CD4-positive, alpha-beta T cell treated with Interleukin-2 at 100 ng/mL for 4 hours (primary cell): ENCODE measurements around the gene PTK6.

Experiments used
- DNase-seq: peaks from one replicate; pipeline ENCODE4 v3.0.0-alpha.2; 2020; ENCODE audit warnings: low spot score

PTK6 gene

DNA sequence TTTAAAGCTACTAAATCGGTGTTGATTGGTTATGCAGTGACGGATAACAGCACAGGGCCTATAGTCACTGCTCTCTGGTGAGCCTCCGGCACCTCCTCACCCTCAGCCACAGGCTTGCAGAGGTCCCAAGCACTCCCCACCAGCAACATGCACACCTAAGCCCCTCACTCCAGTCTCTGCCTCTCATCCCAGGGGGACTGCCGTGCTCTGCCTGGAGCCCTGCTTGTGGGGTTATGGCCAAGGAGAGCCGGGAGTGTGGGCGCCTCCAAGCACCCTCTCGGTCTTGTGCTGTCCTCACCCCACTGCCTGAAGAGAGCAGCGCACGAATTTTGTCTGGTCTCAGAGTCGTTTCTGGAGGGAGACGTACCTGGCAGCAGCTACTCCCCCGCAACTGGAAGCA, 31.5 kb downstream of the PTK6 start:
- no peak for DNase-seq

DNA sequence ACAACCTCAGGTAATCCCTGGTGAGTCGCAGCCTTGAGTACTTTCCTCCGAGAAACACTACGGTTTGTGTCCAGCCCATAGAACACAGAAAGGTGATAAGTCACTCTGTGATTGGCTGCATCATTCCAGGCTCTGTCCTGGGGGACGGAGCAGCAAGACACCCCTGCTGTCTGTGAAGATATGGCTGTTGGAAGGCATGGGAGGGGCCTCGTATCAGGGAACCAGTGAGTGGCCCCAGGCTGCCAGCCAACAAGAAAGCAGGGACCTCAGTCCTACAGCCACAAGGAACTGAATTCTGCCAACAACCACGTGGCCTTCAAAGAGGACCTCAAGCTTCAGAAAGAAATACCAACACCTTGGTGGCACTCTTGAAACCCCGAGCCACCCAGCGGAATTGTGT, 31.9 kb downstream of the PTK6 start:
- DNase-seq: no peak

DNA sequence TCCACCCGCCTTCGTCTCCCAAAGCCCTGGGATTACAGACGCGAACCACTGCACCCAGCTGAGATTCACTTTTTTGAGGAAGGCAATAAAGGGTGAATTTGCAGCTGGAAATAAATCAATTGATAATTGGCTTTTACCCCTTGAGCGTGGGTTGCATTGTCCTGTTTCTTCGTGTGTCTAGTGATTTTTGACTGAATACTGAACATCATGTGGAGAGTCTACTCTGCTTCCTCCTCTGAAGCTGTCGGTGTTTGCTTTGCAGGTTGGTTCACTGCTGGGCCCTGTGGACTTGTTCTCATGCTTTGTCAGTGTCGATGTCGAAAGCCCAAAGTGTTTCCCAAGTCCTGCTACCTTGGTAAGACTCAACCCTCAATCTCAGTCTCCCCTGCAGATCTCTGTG, 32.5 kb downstream of the PTK6 start:
- no peak for DNase-seq

DNA sequence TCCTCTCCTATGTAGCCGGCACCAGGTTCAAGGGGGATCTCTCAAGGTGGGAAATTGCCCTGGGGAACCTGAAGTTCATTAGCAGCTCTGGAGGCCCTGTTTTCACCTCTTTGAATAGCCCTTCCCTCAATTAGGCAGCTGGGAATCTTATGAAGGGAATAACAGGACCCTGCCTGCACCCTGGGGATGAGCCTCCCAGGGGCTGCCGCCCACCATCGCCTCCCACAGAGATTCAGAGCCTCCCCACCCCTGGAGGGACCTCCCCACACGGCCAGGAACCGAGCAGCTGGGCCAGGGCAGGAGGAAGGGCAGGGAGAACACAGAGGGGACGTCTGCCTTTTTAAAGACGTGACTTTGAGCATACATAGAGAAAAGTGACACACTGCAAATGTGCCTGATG, 33.7 kb downstream of the PTK6 start:
- DNase-seq: no peak

DNA sequence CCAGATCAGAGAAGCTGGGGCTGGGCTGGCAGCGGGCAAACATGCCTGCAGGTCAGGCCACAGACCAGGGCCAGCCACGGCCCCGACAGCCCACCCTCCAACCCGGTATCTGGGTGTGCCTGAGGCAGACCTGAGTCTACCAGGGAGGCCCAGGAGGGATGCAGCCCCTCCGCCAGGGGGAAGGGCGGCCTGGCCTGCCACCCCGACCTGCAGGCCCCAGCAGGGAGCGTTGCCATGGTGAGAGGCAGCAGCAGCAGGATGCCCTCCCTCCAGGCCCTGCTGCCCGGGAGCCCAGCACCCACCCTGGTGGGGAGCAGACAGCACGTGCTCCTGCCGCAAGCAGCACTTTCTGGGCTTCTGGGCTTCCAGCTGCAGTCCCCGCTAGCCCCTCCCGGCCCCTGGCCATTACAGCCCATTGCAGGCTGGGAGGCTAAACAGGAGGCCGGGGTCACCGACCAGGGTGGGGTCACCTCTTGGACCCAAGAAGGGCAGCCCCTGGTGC, 34.5 kb downstream of the PTK6 start:
- DNase-seq: no peak

DNA sequence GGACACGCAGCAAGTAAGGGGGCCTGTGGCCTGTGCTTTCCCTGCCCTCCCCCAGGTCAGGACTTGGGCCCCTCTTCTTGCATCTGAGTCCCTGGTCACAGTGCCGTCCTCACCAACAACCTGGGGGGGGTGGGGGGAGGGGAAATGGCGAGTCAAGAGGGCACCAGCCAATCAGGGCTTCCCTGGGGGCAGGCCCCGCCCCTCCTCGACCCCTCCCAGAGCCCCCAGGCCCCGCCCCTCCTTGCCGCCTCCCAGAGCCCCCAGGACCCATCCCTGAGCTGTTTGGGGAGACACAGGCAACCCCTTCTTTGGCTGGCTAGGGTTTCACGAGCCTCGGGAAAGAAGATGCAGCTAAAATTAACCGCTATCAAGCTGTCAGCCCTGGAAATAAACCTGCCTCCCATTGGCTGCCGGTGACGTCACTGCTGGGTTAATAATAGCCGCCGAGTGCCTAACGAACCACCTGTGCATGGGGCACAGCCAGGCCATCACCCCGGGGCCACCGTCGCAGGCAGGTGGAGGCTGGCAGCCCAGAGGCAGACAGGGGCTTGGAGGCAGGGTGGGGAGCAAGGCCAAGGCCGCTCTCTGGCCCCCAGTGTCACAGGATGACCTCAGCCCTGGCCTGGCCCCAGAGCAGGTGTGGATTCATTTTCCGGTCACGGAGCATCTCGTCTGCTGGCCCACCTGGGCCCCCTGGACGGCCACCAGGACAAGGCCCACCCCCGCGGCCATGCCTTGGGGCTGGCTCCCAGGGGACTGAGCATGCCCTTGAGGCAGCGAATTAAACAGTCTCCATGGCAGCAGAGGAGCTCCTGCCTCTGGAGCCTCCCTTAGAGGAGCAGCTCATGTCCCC, 35.1 kb downstream of the PTK6 start:
- no peak for DNase-seq

DNA sequence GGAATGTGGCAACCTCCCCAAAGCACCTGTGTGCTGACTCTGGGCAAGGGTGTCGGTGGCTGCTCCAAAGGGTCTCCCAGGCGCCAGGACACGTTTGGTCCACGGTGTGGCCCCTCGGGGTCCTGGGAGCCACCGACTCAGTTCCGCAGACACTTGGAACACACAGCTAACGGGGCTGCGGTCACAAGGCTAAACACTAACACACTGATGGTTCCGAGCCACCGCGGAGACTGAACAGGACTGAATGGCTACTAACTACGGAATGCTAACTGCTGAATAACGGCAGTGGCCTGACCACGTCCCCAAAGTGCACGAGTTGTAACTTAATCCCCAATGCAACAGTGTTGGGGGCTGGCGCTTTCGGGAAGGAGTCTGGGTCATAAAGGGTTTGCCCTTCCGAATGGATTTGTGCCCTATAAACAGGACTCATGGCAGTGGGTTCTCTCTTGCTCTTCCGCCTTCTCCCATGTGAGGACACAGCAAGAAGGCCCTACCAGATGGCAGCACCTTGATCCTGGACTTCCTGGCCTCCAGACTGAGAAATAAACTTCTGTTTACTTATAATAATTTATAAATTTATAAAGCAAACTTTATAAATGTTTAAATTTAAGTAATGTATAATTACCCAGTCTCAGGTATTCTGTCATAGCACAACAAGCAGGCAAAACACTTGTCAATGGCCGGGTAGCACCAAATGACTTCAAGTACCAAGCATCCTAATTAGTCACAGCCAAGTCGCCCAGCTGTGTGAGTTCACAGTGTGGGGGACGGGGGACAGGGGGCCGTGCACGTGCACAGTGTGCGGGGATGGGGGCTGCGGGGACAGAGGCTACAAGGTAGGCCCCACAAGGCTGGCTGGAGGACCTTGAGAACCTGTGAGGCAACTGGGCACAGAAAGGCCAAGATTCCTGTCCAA, 36.0 kb downstream of the PTK6 start:
- DNase-seq: no peak

DNA sequence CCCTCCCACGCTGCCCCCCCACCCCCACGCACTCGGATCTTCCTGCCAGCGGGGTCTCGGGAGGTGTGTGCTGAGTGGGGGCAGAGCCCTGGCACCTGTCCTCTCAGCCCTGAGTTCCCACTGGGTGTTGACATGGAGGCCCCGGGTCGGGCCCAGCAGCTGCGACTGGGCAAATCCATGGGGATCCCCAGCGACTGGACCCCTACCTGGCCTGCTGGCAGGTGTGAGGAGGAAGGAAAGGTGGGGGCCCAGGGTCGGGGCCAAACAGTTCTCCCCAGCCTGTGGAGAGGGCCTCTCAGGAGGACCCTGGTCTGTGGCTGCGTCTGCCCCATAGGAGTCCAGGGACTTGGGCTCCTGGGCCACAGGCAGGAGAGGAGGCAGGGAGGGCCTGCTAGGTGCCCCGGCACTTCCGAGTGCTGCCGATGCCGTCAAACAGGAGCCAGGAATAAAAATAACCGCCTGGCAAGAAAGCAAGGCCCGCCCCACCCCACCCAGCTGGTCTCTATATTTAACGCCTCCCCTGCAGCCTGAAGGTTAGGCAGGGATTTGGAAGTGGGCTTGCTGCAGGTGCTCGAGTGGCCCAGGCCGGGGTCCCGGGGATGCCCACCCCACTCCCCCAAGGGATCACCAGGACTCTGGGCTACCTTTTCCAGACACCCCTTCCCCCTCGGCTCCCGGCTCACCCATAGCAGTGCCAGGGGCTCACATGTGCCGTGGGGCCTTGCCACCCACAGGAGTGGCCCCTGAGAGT, 36.9 kb downstream of the PTK6 start:
- no peak for DNase-seq

DNA sequence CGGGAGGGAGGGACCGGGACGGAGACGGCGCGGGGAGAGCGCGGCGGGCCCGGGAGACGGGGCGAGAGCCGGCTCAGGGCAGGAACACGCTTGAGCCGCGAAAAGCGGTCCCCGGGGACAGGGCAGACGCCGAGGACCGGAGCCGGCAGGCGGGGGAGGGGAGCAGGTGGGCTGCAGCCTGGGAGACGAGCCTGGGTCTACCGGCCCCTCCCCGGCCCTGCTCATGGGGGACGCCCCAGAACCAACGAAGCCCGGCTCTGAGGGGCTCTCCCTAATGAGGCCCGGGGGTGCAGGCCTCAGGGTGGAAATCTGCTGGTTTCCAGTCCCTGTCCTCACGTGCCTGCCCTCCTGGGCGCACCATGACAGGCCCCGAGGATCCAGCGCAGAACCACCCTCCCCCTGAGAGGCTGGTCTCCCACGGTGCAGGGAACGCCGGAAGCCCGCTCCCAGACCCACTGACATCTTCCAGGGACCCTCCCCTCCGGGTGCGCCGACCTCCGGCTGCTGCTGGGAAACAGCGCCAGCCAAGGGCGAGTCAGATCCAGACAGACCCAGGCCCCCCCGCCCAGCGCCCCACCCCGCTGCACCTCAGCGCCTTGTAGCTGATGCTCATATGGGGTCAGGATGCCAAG, 37.7 kb downstream of the PTK6 start:
- no peak for DNase-seq

DNA sequence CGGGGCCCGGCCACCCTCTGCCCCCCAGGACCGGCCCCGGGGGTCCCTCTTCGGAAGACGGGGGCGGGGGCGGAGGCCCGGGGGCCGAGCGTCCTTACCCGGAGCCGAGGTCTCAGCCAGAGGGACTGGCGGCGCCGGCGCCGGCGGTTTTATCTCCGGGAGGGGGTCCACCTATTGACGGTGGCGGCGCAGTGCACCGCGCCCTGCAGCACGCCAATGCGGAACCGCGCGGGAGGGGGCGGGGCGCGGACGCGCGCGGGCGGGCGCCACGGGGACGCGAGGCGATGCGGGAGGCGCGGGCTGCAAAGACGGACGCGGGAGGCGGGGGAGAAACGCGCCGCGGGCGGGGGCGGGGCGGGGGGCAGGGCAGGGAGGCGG, 38.2 kb downstream of the PTK6 start, which contains the start of gene EEF1A2:
Gene EEF1A2, minus strand, starts transcription at position 124 of the 378 bp plus-strand sequence. CDS start 1,320 bp downstream, outside the sequence.
- peak; percentile 46 for DNase-seq

DNA sequence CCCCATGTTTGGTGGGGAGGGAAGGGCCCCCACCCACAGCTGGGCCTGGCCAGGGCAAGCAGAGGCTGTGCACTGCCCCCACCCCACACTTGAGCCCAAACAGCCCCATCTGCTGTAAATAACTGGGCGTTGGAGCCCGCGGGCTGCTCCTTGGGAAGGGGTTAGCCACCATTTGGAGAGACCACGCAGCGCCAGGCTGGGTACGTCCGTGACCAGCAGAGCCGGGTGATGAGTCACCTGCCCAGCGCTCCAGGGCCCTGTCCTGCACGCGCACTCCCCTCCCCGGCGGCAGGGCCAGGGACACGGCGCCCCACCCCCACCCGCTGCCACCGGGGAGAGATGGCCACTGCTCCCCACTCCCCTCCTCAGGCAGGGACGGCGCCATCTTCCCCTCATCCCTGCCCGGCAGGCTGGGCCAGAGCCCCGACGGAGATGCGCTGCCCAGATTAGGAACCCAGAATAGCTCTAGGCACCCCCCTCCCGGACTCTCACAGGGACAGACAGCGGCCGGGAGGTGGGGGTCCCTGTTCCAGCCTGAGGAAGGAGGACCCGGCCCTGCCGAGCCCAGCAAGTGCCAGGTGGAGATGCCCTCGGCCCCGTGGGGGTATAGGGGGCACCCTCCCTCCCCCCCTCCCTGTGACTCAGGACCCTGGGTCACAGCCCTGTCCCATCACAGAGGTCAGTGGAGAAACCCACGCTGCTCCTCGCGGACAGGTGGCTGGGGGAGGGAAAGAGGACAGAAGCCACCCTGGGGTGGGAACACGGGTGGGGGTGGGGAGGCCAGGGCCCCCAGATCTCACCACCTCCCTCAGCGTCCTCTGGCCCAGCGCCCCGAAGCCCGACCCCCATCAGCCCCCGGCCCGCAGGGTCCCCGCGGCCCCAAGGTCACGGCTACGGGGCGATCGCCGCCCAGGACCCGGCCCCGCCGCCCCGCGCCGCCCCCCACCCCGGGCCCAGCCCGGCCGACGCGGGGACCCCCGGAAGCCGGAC, 38.9 kb downstream of the PTK6 start:
- DNase-seq: no peak

DNA sequence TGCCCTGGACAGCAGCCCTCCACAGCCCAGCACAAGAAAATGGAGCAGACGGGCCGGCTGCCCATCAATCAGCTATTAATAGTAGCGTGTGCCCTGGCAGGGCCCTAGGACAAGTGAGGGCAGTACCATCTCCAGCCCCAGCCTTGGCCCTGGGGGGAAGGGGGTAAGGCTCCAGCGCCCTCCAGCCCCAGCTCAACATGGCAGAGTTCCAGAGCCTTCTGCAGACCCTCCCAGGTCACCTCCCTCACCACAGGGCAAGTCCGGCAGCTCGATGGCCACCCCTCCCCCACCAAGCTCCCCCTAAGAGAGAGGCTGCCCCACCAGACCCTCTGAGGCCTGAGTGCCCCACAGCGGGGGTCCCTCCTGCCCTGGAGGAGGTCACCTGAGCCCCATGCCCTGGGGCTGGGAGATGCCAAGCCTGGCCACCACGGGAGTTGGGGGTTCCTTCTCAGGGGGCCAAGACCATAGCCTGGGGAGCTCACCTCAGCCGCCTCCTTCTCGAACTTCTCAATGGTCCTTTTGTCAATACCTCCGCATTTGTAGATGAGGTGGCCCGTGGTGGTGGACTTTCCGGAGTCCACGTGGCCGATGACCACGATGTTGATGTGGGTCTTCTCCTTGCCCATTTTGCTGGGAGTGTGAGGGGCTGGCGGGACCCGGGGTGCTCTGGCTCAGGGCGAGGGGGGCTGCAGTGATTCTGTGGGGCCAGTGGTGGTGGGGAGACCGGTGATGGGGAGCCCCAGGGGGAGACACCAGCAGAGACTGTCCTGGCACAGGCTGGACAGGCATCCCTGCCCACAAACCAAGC, 39.8 kb downstream of the PTK6 start:
- DNase-seq: no peak

DNA sequence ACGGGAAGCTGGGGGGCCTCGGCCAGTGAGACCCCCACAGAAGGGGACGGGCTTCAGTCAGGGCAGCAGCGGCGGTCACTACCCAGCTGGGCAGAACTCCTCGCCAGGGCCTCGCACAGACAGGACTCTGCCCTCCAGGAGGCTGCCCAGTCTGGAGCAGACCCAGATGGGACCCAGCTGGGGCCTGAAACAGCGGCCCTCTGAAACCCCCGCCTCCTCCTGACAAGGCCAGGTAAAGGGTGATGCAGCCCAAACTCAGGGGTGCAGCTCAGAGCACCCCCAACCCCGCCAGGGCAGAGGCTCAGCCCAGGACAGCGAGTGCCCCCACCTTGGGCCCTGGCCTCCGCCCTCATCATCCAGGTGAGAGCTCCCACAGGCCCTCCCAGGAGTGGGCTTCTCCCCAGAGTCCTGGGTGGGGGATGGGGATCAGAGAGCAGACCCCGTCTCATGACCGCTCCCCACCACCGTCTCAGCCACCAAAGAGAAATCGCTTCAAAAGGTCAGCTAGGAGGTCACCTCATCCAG, 40.5 kb downstream of the PTK6 start:
- DNase-seq: no peak

DNA sequence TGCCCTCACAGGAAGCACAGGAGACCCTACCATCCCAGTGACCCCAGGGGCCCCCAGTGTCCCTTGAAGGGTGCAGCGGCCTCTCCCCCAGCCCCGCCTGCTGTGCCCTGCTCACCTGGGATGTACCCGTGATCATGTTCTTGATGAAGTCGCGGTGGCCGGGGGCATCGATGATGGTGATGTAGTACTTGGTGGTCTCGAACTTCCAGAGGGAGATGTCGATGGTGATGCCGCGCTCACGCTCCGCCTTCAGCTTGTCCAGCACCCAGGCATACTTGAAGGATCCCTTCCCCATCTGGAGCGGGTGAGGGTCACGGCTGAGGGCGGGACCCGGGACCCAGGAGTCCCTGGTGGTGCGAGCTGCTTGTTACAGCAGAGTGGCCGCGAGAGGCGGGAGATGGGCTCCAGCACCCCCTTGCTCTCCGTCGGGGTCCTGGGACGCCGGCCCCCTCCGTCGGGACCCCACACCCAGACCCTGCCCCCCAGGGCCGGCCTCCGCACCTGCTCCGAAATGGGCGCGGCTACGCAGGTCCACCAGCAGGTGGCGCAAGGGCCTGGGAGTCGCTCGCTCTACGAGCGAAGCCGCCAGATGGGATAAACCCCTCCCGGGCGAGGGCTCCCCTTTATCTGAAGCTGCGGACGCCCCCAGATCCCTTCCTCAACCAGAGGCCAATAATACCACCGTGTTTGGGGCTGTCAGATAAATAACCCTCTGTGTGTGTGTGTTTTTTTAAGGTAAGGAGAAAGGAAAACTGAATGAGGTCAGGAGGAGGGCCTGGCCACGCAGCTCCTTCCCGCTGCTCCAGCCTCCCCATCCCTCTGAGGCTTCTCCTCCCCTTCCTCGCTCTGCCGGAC, 41.2 kb downstream of the PTK6 start:
- peak; percentile 76 for DNase-seq

DNA sequence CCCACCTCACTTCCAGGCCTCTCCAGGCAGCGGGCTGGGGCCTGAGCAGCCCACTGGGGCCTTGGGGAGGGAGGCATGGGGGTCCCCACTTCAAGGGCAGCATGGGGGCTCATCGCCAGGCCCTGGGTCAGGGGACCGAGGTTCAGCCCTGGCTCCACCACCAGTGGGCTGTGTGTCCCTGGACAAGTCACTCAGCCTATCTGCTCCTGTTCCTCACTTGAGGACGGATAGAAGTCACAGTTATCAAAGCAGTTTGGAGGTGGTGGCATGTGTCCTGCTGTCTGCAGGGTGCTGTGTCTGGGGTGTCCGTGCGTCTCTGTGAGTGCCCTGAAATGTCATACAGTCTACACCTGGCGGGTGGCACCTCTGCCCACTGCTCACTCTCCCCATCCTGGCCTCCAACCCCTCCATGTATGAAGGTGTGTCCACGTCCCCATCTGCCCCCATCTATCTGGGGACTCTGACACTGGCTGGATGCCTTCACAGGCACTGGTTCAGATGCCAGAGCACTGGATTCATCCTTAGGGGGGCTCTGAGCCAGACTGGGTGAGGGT, 41.9 kb downstream of the PTK6 start:
- no peak for DNase-seq

DNA sequence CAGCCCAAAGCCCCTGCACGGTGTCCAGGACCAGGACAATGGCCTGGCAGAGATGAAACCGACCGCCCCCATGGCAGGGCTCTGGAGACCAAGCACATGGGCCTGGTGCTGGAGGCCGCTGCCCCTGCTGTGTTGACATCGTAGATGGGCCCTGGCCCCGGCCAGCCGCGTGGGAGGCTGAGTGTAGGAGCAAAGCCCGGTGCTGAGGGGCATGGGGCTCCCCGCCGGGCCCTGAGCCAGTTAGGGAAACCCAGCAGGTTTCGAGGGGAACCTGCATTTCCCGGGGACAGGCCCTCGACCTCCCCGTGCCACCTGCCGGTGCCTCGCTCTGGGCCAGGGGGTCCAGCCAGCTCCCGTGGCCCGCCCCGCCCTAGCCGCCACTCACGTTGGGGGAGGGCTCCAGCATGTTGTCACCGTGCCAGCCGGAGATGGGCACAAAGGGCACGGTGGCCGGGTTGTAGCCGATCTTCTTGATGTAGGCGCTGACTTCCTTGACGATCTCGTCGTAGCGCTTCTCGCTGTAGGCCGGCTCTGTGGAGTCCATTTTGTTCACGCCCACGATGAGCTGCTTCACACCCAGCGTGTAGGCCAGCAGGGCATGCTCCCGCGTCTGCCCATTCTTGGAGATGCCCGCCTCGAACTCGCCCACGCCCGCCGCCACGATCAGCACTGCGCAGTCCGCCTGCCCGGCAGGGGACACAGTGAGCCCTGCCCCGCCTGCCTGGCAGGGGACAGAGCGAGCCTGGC, 42.6 kb downstream of the PTK6 start:
- DNase-seq: no peak

DNA sequence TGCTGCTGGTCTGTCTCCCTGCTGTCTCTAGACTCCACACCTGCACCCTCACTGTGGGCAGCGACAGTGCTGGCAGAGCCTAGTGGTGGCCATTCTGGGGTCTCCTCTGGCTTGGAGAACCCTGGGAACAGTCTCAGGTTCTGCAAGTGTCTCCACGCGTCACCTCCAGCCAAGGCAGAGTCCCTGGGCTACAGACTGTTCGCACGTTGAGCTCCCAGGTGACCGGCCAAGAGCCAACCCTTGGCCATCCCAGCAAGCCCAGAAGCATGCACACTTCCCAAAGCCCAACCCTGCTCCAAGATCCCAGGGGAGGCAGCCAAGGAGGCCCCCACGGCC, 43.1 kb downstream of the PTK6 start:
- no peak for DNase-seq
